ENCODE results near the gene FOXRED2.
"Not testable (repeated sequence)": the region's sequence is repeated elsewhere in the genome, so short reads cannot be mapped to it uniquely, and the experiment has no call there.

The FOXRED2 gene

GRCh38 chr22:36452978-36453607 lies 53.7 kb downstream of the FOXRED2 start:
- not testable (repeated sequence) for H2BK5ac ChIP-seq (ENCODE audit: low read depth, low read length, poor library complexity, severe bottlenecking); H4K8ac ChIP-seq (ENCODE audit: low read length); H2AFZ ChIP-seq (ENCODE audit: low read depth, low read length); H3K27me3 ChIP-seq (ENCODE audit: control insufficient read depth in 1 of 2, insufficient read depth in 1 of 2, low read length in 2 of 2); H2AK5ac ChIP-seq (ENCODE audit: low read length, severe bottlenecking); H3K18ac ChIP-seq (ENCODE audit: low read depth in 1 of 2, low read length in 2 of 2); H3K79me1 ChIP-seq (replicated peaks; ENCODE audit: low read length, poor library complexity, severe bottlenecking); H3K9me3 ChIP-seq (ENCODE audit: control insufficient read depth, low read length); H3K23ac ChIP-seq (ENCODE audit: low read length in 2 of 2); H3K14ac ChIP-seq (ENCODE audit: low read length in 2 of 2); DNase-seq; H2BK15ac ChIP-seq (ENCODE audit: low read depth, poor library complexity, severe bottlenecking); H4K91ac ChIP-seq (ENCODE audit: low read length); H3K36me3 ChIP-seq (ENCODE audit: control insufficient read depth in 1 of 2, insufficient read depth in 2 of 2, low read depth in 1 of 2, low read length in 2 of 2); H3K9ac ChIP-seq (ENCODE audit: low read length); H2BK12ac ChIP-seq (ENCODE audit: low read length in 2 of 2); H3K27ac ChIP-seq (ENCODE audit: low read length, poor library complexity, severe bottlenecking); H2BK120ac ChIP-seq (ENCODE audit: low read depth, low read length); H3K4ac ChIP-seq (ENCODE audit: low read depth in 1 of 2, low read length in 2 of 2); H3K4me2 ChIP-seq (ENCODE audit: low read length, poor library complexity, severe bottlenecking); H3K4me3 ChIP-seq (ENCODE audit: insufficient read depth in 1 of 2, low read depth in 1 of 2, low read length in 2 of 2)
- WGBS: 96% methylated on average over 3 of the region's 5 CpGs
- H3K4me1 ChIP-seq (ENCODE audit: control insufficient read depth, insufficient read depth, low read depth, low read length): peaks cover 39% of the 10 kb centered on the region

- Histone ChIP-seq H3K14ac (ENCODE audit: low read length in 2 of 2) (no peak overlapping the region), H2BK120ac (ENCODE audit: low read depth, low read length) (peak overlapping the region; percentile 21), H3K79me1 (replicated peaks; ENCODE audit: low read length, poor library complexity, severe bottlenecking) (no peaks in the 10 kb centered on the region), H3K27ac (ENCODE audit: low read length, poor library complexity, severe bottlenecking) (no peak overlapping the region), H3K9me3 (ENCODE audit: control insufficient read depth, low read length) (no peaks in the 10 kb centered on the region), H3K27me3 (ENCODE audit: control insufficient read depth in 1 of 2, insufficient read depth in 1 of 2, low read length in 2 of 2) (no peaks in the 10 kb centered on the region), H3K4ac (ENCODE audit: low read depth in 1 of 2, low read length in 2 of 2) (no peak overlapping the region), H3K4me2 (ENCODE audit: low read length, poor library complexity, severe bottlenecking) (no peak overlapping the region), H3K4me3 (ENCODE audit: insufficient read depth in 1 of 2, low read depth in 1 of 2, low read length in 2 of 2) (no peak overlapping the region), H3K18ac (ENCODE audit: low read depth in 1 of 2, low read length in 2 of 2) (peak overlapping the region in 1 of 2 experiments; percentile 29), H2BK15ac (ENCODE audit: low read depth, poor library complexity, severe bottlenecking) (no peak overlapping the region), H3K36me3 (ENCODE audit: control insufficient read depth in 1 of 2, insufficient read depth in 2 of 2, low read depth in 1 of 2, low read length in 2 of 2) (no peaks in the 10 kb centered on the region), H2AK5ac (ENCODE audit: low read length, severe bottlenecking) (peak overlapping the region; percentile 27), H2BK12ac (ENCODE audit: low read length in 2 of 2) (peak overlapping the region in 1 of 2 experiments; percentile 0), H3K9ac (ENCODE audit: low read length) (no peak overlapping the region), H3K4me1 (ENCODE audit: control insufficient read depth, insufficient read depth, low read depth, low read length) (peaks cover 32% of the 10 kb centered on the region), H2AFZ (ENCODE audit: low read depth, low read length) (no peak overlapping the region), H2BK5ac (ENCODE audit: low read depth, low read length, poor library complexity, severe bottlenecking) (no peak overlapping the region), H4K8ac (ENCODE audit: low read length) (no peak overlapping the region), H4K91ac (ENCODE audit: low read length) (peak overlapping the region; percentile 52), H3K23ac (ENCODE audit: low read length in 2 of 2) (no peak overlapping the region)
- 94% methylated on average over 6 of the region's 9 CpGs for WGBS
- DNase-seq: no peak
Observed at GRCh38 chr22:36452250-36452977, 54.4 kb downstream of the FOXRED2 start.

- not testable (repeated sequence) for H3K27ac ChIP-seq (ENCODE audit: low read length, poor library complexity, severe bottlenecking); H3K27me3 ChIP-seq (ENCODE audit: control insufficient read depth in 1 of 2, insufficient read depth in 1 of 2, low read length in 2 of 2); H2BK120ac ChIP-seq (ENCODE audit: low read depth, low read length); DNase-seq; H3K14ac ChIP-seq (ENCODE audit: low read length in 2 of 2); H3K9me3 ChIP-seq (ENCODE audit: control insufficient read depth, low read length); H2BK15ac ChIP-seq (ENCODE audit: low read depth, poor library complexity, severe bottlenecking); H3K4me3 ChIP-seq (ENCODE audit: insufficient read depth in 1 of 2, low read depth in 1 of 2, low read length in 2 of 2); H3K4me2 ChIP-seq (ENCODE audit: low read length, poor library complexity, severe bottlenecking); H2AFZ ChIP-seq (ENCODE audit: low read depth, low read length); H4K8ac ChIP-seq (ENCODE audit: low read length); H4K91ac ChIP-seq (ENCODE audit: low read length); H3K18ac ChIP-seq (ENCODE audit: low read depth in 1 of 2, low read length in 2 of 2); H3K79me1 ChIP-seq (replicated peaks; ENCODE audit: low read length, poor library complexity, severe bottlenecking); H2AK5ac ChIP-seq (ENCODE audit: low read length, severe bottlenecking); H2BK5ac ChIP-seq (ENCODE audit: low read depth, low read length, poor library complexity, severe bottlenecking); H3K4ac ChIP-seq (ENCODE audit: low read depth in 1 of 2, low read length in 2 of 2); H3K36me3 ChIP-seq (ENCODE audit: control insufficient read depth in 1 of 2, insufficient read depth in 2 of 2, low read depth in 1 of 2, low read length in 2 of 2); H3K9ac ChIP-seq (ENCODE audit: low read length); H2BK12ac ChIP-seq (ENCODE audit: low read length in 2 of 2); H3K23ac ChIP-seq (ENCODE audit: low read length in 2 of 2)
- peaks cover 32% of the 10 kb centered on the region for H3K4me1 ChIP-seq (ENCODE audit: control insufficient read depth, insufficient read depth, low read depth, low read length)
- WGBS: 96% methylated on average over 7 of the region's 7 CpGs
Observed at GRCh38 chr22:36450923-36451322, 55.9 kb downstream of the FOXRED2 start.

GRCh38 chr22:36449596-36450175 lies 57.2 kb downstream of the FOXRED2 start:
- DNase-seq: no peak
- 97% methylated on average over 11 of the region's 11 CpGs for WGBS

More at GRCh38 chr22:36449596-36450175, 57.2 kb downstream of the FOXRED2 start:
- no peak overlapping the region for H3K4me3 ChIP-seq (ENCODE audit: insufficient read depth in 1 of 2, low read depth in 1 of 2, low read length in 2 of 2)
- no peaks in the 10 kb centered on the region for H3K9me3 ChIP-seq (ENCODE audit: control insufficient read depth, low read length)
- H2BK5ac ChIP-seq (ENCODE audit: low read depth, low read length, poor library complexity, severe bottlenecking): no peak overlapping the region
- no peak overlapping the region for H3K4me2 ChIP-seq (ENCODE audit: low read length, poor library complexity, severe bottlenecking)
- peak overlapping the region; percentile 78 for H2AK5ac ChIP-seq (ENCODE audit: low read length, severe bottlenecking)
- H3K36me3 ChIP-seq (ENCODE audit: control insufficient read depth in 1 of 2, insufficient read depth in 2 of 2, low read depth in 1 of 2, low read length in 2 of 2): no peaks in the 10 kb centered on the region
- no peak overlapping the region for H3K27ac ChIP-seq (ENCODE audit: low read length, poor library complexity, severe bottlenecking)
- no peak overlapping the region for H3K23ac ChIP-seq (ENCODE audit: low read length in 2 of 2)
- H4K8ac ChIP-seq (ENCODE audit: low read length): no peak overlapping the region
- H2BK120ac ChIP-seq (ENCODE audit: low read depth, low read length): no peak overlapping the region
- peak overlapping the region in 1 of 2 experiments; percentile 79 for H2BK12ac ChIP-seq (ENCODE audit: low read length in 2 of 2)
- H3K9ac ChIP-seq (ENCODE audit: low read length): no peak overlapping the region
- no peak overlapping the region for H2AFZ ChIP-seq (ENCODE audit: low read depth, low read length)
- no peaks in the 10 kb centered on the region for H3K79me1 ChIP-seq (replicated peaks; ENCODE audit: low read length, poor library complexity, severe bottlenecking)
- no peaks in the 10 kb centered on the region for H3K27me3 ChIP-seq (ENCODE audit: control insufficient read depth in 1 of 2, insufficient read depth in 1 of 2, low read length in 2 of 2)
- peak overlapping the region in 1 of 2 experiments; percentile 63 for H3K18ac ChIP-seq (ENCODE audit: low read depth in 1 of 2, low read length in 2 of 2)
- H4K91ac ChIP-seq (ENCODE audit: low read length): peak overlapping the region; percentile 3
- no peak overlapping the region for H3K4ac ChIP-seq (ENCODE audit: low read depth in 1 of 2, low read length in 2 of 2)
- no peak overlapping the region for H3K14ac ChIP-seq (ENCODE audit: low read length in 2 of 2)
- H3K4me1 ChIP-seq (ENCODE audit: control insufficient read depth, insufficient read depth, low read depth, low read length): peaks cover 25% of the 10 kb centered on the region
- no peak overlapping the region for H2BK15ac ChIP-seq (ENCODE audit: low read depth, poor library complexity, severe bottlenecking)

All from mesenchymal stem cell (in vitro differentiated cells and primary cell).